NCI-H748 (cell line): ENCODE data around the gene DHX58.

Experiments
- DNase-seq: peaks from one replicate; lab custom pipeline; 2025; ENCODE audit not compliant: unreplicated experiment; lab: John Stamatoyannopoulos, UW

The DHX58 gene

GRCh38 chr17:42111265-42111636, 1.3 kb downstream of the DHX58 start:
- no peak for DNase-seq

- no peak for DNase-seq
Measured at GRCh38 chr17:42110301-42111264, 1.9 kb downstream of the DHX58 start.

- DNase-seq = no peak
Measured at GRCh38 chr17:42109086-42109485, 3.4 kb downstream of the DHX58 start.

- peak; percentile 96 for DNase-seq
Measured at GRCh38 chr17:42107597-42108576, 4.6 kb downstream of the DHX58 start.

GRCh38 chr17:42107124-42107523, 5.4 kb downstream of the DHX58 start:
- no peak for DNase-seq

- DNase-seq = no peak
Measured at GRCh38 chr17:42106009-42106408, 6.5 kb downstream of the DHX58 start.

- no peak for DNase-seq
Measured at GRCh38 chr17:42104264-42104663, 8.2 kb downstream of the DHX58 start.

GRCh38 chr17:42103221-42103954, 9.1 kb downstream of the DHX58 start:
- DNase-seq = no peak

GRCh38 chr17:42101513-42102292, 10.8 kb downstream of the DHX58 start:
- peak; percentile 71 for DNase-seq

- no peak for DNase-seq
Measured at GRCh38 chr17:42098730-42099399, 13.6 kb downstream of the DHX58 start.

GRCh38 chr17:42097691-42098631, 14.6 kb downstream of the DHX58 start, which contains the start of gene ZNF385C:
Gene ZNF385C, minus strand, starts transcription at chr17:42098473. Its CDS starts 35,417 bp downstream, at chr17:42063056.
- DNase-seq = peak; percentile 44

GRCh38 chr17:42096360-42097111, 16.0 kb downstream of the DHX58 start:
- no peak for DNase-seq

- no peak for DNase-seq
Measured at GRCh38 chr17:42094375-42095069, 18.0 kb downstream of the DHX58 start.

- no peak for DNase-seq
Measured at GRCh38 chr17:42092939-42093338, 19.6 kb downstream of the DHX58 start.

- no peak for DNase-seq
Measured at GRCh38 chr17:42090964-42091790, 21.3 kb downstream of the DHX58 start.

GRCh38 chr17:42088736-42089135, 23.8 kb downstream of the DHX58 start:
- DNase-seq = no peak
